GM12878 (cell line): Measurements from ENCODE around the gene PTPRN2. TPM values are rescaled to one million over a fixed set of nuclear protein-coding genes. Genes with fewer than 3 reads are reported as not detected.

Experiments
- ATAC-seq: fragments of 200-7000 bp; cut with Tn5 transposase; 3 replicates; pipeline ENCODE4 v1.9.1; 2020; ENCODE audit warnings: mild to moderate bottlenecking, moderate library complexity
- BruUV-seq: library from RNA; stranded (reverse); fragments of 400-500 nt; replicated peaks from 2 replicates; lab custom pipeline; 2021; lab: Mats Ljungman, UMichigan
- CTCF ChIA-PET: fragments of 300-600 bp; sonication (Branson Sonifier 250); formaldehyde crosslinking; extraction: SDS; loops from one replicate; lab custom pipeline; 2021; ENCODE audit warnings: inconsistent platforms; lab: Yijun Ruan, JAX
- POLR2A ChIA-PET: fragments of 350-600 bp; formaldehyde crosslinking; extraction: SDS; loops from one replicate; lab custom pipeline; 2021; ENCODE audit warnings: inconsistent platforms; lab: Charles Lee
- RAD21 ChIA-PET: fragments of 300-600 bp; sonication (Branson Sonifier 250); formaldehyde crosslinking; loops from one replicate; lab custom pipeline; 2023; ENCODE audit warnings: antibody characterized with exemption; ENCODE audit not compliant: unreplicated experiment; lab: Charles Lee
- SMC1A ChIA-PET: fragments of 300-600 bp; sonication (Branson Sonifier 250); formaldehyde crosslinking; loops from one replicate; lab custom pipeline; 2023; ENCODE audit not compliant: unreplicated experiment, uncharacterized antibody; lab: Charles Lee
- DNase-seq: peaks from one replicate; pipeline ENCODE4 v3.0.0-alpha.2; 2011; ENCODE audit warnings: low read depth, low spot score
- FAIRE-seq: peaks from 3 replicates; lab custom pipeline; 2011; peaks lifted over from hg19 to GRCh38; lab: Jason Lieb, UNC
- H2AFZ ChIP-seq: 2 replicates; pipeline ENCODE4 v1.6.0; 2011; ENCODE audit warnings: low read depth, low read length, control low read depth; ENCODE audit not compliant: control insufficient read depth
- H3K27ac ChIP-seq: 2 replicates; pipeline ENCODE4 v1.5.1; 2011; ENCODE audit warnings: control low read depth; ENCODE audit not compliant: control insufficient read depth, insufficient read depth
- H3K27me3 ChIP-seq, 2 experiments: replicated peaks in 1 of 2; 2 replicates each; pipeline versions ENCODE4 v1.6.0 to v1.6.1; 2011; ENCODE audit warnings: low read length in 1 of 2; ENCODE audit not compliant: control insufficient read depth in 2 of 2, insufficient read depth in 2 of 2
- H3K36me3 ChIP-seq, 2 experiments: 2 replicates each; pipeline ENCODE4 v1.5.1; 2011; ENCODE audit warnings: low read length in 1 of 2; ENCODE audit not compliant: control insufficient read depth in 2 of 2, insufficient read depth in 2 of 2
- H3K4me1 ChIP-seq: 2 replicates; pipeline ENCODE4 v1.6.1; 2011; ENCODE audit warnings: mild to moderate bottlenecking, low read length, moderate library complexity, mixed read lengths; ENCODE audit not compliant: control insufficient read depth, insufficient read depth
- H3K4me2 ChIP-seq: 2 replicates; pipeline ENCODE4 v1.6.0; 2011; ENCODE audit warnings: control low read depth; ENCODE audit not compliant: control insufficient read depth, insufficient read depth
- H3K4me3 ChIP-seq: fragments of 200-600 bp; sonication (generic); 2 replicates; pipeline ENCODE4 v1.5.1; 2016
- H3K79me2 ChIP-seq: 2 replicates; pipeline ENCODE4 v1.6.0; 2011; ENCODE audit warnings: low read length; ENCODE audit not compliant: control insufficient read depth, insufficient read depth
- H3K9ac ChIP-seq: 2 replicates; pipeline ENCODE4 v1.8.0; 2011; ENCODE audit warnings: low read length, control low read depth, mixed read lengths; ENCODE audit not compliant: control insufficient read depth, insufficient read depth
- H3K9me3 ChIP-seq: replicated peaks from 3 replicates; pipeline ENCODE4 v1.5.1; 2011; ENCODE audit warnings: mild to moderate bottlenecking, low read length; ENCODE audit not compliant: control insufficient read depth, insufficient read depth
- H4K20me1 ChIP-seq: 2 replicates; pipeline ENCODE4 v1.6.0; 2011; ENCODE audit not compliant: control insufficient read depth, insufficient read depth
- BCL11A ChIP-seq: IDR thresholded peaks from 2 replicates; pipeline ENCODE4 v1.6.1; 2011; ENCODE audit warnings: low read depth, low read length
- BRCA1 ChIP-seq: IDR thresholded peaks from 2 replicates; pipeline ENCODE4 v1.6.1; 2011; ENCODE audit warnings: low read depth, low read length, improper control_type of control experiment
- CREM ChIP-seq: IDR thresholded peaks from 2 replicates; pipeline ENCODE4 v1.6.1; 2014; ENCODE audit warnings: antibody characterized with exemption, low read depth
- ESRRA ChIP-seq: IDR thresholded peaks from 2 replicates; pipeline ENCODE4 v1.6.1; 2012; ENCODE audit warnings: mild to moderate bottlenecking, low read length, improper control_type of control experiment
- GABPA ChIP-seq: IDR thresholded peaks from 2 replicates; pipeline ENCODE4 v1.6.1; 2014; ENCODE audit warnings: antibody characterized with exemption, low read depth, mild to moderate bottlenecking, inconsistent platforms
- HDAC6 ChIP-seq: fragments of 200-600 bp; sonication (generic); IDR thresholded peaks from one replicate; pipeline ENCODE4 v1.8.0; 2017; ENCODE audit warnings: antibody characterized with exemption; ENCODE audit not compliant: unreplicated experiment
- HDGF ChIP-seq: fragments of 450-650 bp; IDR thresholded peaks from 2 replicates; pipeline ENCODE4 v1.6.1; 2016; ENCODE audit warnings: antibody characterized with exemption
- MTA3 ChIP-seq: IDR thresholded peaks from 2 replicates; pipeline ENCODE4 v1.6.1; 2012; ENCODE audit warnings: low read length, inconsistent platforms, borderline replicate concordance
- NKRF ChIP-seq: fragments of 450-650 bp; conservative IDR thresholded peaks from 2 replicates; pipeline ENCODE4 v1.6.1; 2017; ENCODE audit warnings: mild to moderate bottlenecking, moderate library complexity
- PBX3 ChIP-seq: IDR thresholded peaks from 2 replicates; pipeline ENCODE4 v1.6.1; 2011; ENCODE audit warnings: mild to moderate bottlenecking, low read depth, low read length, moderate library complexity; ENCODE audit not compliant: insufficient replicate concordance
- POU2F2 ChIP-seq: IDR thresholded peaks from 3 replicates; pipeline ENCODE4 v1.6.1; 2011; ENCODE audit warnings: low read depth, mild to moderate bottlenecking, low read length, borderline replicate concordance
- SMAD1 ChIP-seq: fragments of 450-650 bp; IDR thresholded peaks from 2 replicates; pipeline ENCODE4 v1.6.1; 2018; ENCODE audit warnings: mild to moderate bottlenecking, low read depth; ENCODE audit not compliant: partially characterized antibody
- STAT1 ChIP-seq: fragments of 450-650 bp; conservative IDR thresholded peaks from 2 replicates; pipeline ENCODE4 v1.6.1; 2014; ENCODE audit warnings: antibody characterized with exemption, mild to moderate bottlenecking
- SUZ12 ChIP-seq: fragments of 200-600 bp; sonication (generic); IDR thresholded peaks from one replicate; pipeline ENCODE4 v1.6.1; 2018; ENCODE audit warnings: antibody characterized with exemption, mild to moderate bottlenecking; ENCODE audit not compliant: unreplicated experiment
- WGBS: methylation state at CpG from one replicate; pipeline ENCODE4 v1.1.6; 2016; ENCODE audit warnings: low lambda C conversion rate; ENCODE audit not compliant: insufficient replicate concordance, insufficient coverage; ENCODE audit errors: missing lambda C conversion rate; 5-methylcytosine and 5-hydroxymethylcytosine counted together
- in situ Hi-C: fragments of 300-500 bp; cut with MboI; formaldehyde crosslinking; loops from 9 replicates; pipeline ENCODE4 v1.14.3; 2018; ENCODE audit warnings: mixed read lengths
- intact Hi-C: fragments of 100-400 bp; cut with micrococcal nuclease; formaldehyde crosslinking; loops from one replicate; pipeline ENCODE4 v1.14.2; 2022; ENCODE audit not compliant: unreplicated experiment
- polyA plus RNA-seq, 11 experiments: library from polyadenylated mRNA; depleted of rRNA in 4 of 11; unstranded in 6 of 11; stranded (reverse) in 5 of 11; fragments of >200 nt; fragmentation: Nextera tagmentation in 4 of 11; fragmentation: Illumina TruSeq in 1 of 11; extraction: Ambion mirVana in 4 of 11; extraction: Trizol in 1 of 11; gene quantifications; 1 replicate in 1 of 11; 2 replicates in 10 of 11; pipeline versions ENCODE4 v1.2.1 to v1.2.3, GENCODE V29; 2011 to 2016; ENCODE audit warnings: inconsistent platforms in 2 of 11, missing spikeins in 2 of 11, low read depth in 1 of 11
- total RNA-seq, 4 experiments: library from RNA; depleted of rRNA in 3 of 4; stranded (reverse); fragments of >200 nt in 3 of 4; fragmentation: Illumina TruSeq in 1 of 4; extraction: Trizol in 1 of 4; gene quantifications; 2 replicates each; pipeline versions ENCODE4 v1.2.1 to v1.2.3, GENCODE V29; 2013 to 2021

The PTPRN2 gene
- total and polyA plus RNA-seq, 10 of the 15 experiments (the other 5 are each of a cell fraction or from before 2014, with no cell fraction given), result 5.4 TPM; not detected in 9

- DNase-seq (no peak), FAIRE-seq (no peak), ATAC-seq (no peak)
- no peak overlapping the region for H3K9ac ChIP-seq
- CTCF ChIA-PET, result no interaction called here
- H3K27me3 ChIP-seq, result no peaks in the 10 kb centered on the region
- intact Hi-C loops, result no loop called here
- 63% methylated on average over 7 of the region's 11 CpGs for WGBS
- no peak overlapping the region for H3K4me3 ChIP-seq
- no peaks in the 10 kb centered on the region for H3K79me2 ChIP-seq
- BruUV-seq, result no TSS peak
- SMC1A ChIA-PET, result no interaction called here
- H3K4me2 ChIP-seq, result no peak overlapping the region
- POLR2A ChIA-PET, result no interaction called here
- RAD21 ChIA-PET, result no interaction called here
- H4K20me1 ChIP-seq, result no peaks in the 10 kb centered on the region
- in situ Hi-C loops, result no loop called here
- peaks cover 2% of the 10 kb centered on the region; the same call in 1 of the 3 replicates for H3K9me3 ChIP-seq
- no peak overlapping the region for H2AFZ ChIP-seq
- H3K36me3 ChIP-seq, result no peaks in the 10 kb centered on the region
- H3K4me1 ChIP-seq, result no peaks in the 10 kb centered on the region
- TF ChIP-seq SMAD1 (no peak), POU2F2 (no peak), GABPA (no peak), NKRF (no peak), ESRRA (no peak), BCL11A (no peak), CREM (no peak), STAT1 (no peak), HDAC6 (no peak), BRCA1 (no peak), HDGF (no peak), MTA3 (no peak), SUZ12 (no peak), PBX3 (no peak)
- TF ChIP-seq, all 136 proteins: peak for 0
- no peak overlapping the region for H3K27ac ChIP-seq
Observed at GRCh38 chr7:158406801-158407200, 180.8 kb downstream of the PTPRN2 start.
